ENCODE results near the gene RBBP4.
"Not testable (repeated sequence)": the region's sequence is repeated elsewhere in the genome, so short reads cannot be mapped to it uniquely, and the experiment has no call there.

Gene RBBP4

GRCh38 chr1:32693455-32694174, 42.6 kb downstream of the RBBP4 start:
- DNase-seq (ENCODE audit: low read depth in 2 of 2) = no peak

DNA sequence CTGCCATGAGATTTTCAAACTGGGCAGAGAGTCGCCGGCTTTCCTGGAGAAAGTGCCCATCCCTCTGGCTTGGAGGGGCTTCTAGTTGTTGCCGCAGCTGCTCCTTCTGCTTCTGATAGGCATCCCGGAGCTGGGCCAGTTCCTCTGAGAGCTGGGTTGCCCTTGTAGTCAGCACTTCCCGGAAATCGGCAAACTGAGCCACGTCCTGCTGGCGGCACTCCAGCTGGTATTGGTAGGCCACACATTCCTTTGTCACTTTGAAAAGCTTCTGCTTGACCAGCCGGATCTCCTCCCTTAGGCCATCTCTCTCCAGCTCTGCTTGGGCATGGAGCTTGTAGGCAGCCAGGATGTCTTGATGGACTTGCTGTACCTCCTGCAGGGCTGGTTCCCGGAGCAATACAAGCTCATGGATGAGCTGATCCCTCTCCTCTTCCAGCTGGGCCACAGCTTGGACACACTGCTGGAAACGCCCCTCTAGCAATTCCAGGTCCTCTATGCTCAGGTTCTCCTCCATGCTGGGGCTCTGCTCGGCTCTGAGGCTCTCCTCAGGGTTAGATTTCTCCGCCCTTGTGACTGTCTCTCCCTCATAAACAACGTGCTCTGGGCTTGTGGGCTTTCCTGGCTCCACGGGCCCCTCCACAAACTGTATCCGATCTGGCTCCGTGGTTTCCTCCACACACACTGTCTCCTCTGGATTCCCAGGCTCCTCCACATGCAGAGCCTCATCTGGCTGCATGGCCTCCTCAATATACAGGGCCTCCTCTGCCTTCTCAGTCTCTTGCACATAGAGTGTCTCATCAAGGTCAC, 44.3 kb downstream of the RBBP4 start:
- no peak for DNase-seq (ENCODE audit: low read depth in 2 of 2)

- DNase-seq (ENCODE audit: low read depth in 2 of 2) = no peak
Measured at GRCh38 chr1:32696041-32696440, 45.0 kb downstream of the RBBP4 start.

- DNase-seq (ENCODE audit: low read depth in 2 of 2) = not testable (repeated sequence)
Measured at GRCh38 chr1:32696996-32697395, 46.0 kb downstream of the RBBP4 start.

DNA sequence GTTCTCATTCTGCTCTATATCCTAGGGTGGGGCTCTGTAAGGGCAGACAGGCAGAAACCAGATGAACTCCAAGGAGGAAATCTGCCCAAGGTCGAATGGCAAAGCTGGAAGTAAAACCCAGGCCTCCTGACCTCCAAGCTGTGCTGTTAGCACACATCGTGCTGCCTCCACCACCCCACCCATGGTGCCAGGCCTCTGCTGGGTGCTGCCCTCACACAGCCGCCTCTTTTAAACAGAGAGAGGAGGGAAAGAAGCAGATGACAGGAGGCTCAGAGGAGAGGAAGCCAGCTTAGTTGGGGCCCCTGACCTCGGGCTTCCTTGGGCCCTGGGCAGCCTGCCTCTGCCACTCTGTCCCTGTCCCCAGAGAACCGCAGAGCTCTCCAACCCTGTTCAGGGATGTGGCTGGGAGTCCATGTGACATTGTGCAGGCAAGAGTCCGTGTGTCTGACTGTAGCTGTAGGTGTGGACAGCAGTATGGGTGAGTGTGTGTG, 50.5 kb downstream of the RBBP4 start:
- no peak for DNase-seq (ENCODE audit: low read depth in 2 of 2)

DNA sequence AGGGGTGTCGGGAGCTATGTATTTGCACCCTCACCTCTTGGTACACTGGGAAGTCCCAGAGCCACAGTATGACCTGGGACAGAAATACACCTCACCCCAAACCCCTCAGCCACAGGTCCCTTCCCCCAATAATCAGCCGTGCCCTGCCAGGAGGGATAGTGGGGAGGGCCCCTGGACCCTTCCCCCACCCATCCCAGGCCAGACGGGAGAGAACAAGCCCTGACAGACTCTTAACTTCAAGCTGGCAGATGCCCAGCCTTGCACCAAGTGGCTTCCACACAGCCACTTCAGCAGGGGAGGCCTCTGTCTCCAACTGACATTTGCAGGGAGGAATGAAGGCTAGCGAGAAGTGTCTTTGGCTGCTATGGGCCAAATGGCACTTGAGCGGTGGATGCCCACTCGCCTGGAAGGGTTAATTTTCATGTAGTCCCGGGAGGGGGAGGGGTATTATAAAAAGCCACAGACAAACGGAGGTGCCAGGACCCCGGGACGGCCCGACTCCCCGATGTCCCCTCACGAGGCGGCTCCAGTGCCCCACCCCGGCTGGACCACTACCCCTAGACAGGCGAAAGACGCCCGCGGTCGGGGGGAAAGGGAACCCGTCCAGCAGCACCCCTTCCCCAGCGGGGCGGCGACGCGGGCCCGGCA, 51.1 kb downstream of the RBBP4 start:
- no peak for DNase-seq (ENCODE audit: low read depth in 2 of 2)

- peak in 1 of 2 donors; percentile 15 for DNase-seq (ENCODE audit: low read depth in 2 of 2)
Measured at GRCh38 chr1:32702599-32703478, 51.8 kb downstream of the RBBP4 start, which contains the start of gene SYNC. Gene SYNC, minus strand, starts transcription at chr1:32702770. Its CDS starts 110 bp downstream, at chr1:32702660.

DNA sequence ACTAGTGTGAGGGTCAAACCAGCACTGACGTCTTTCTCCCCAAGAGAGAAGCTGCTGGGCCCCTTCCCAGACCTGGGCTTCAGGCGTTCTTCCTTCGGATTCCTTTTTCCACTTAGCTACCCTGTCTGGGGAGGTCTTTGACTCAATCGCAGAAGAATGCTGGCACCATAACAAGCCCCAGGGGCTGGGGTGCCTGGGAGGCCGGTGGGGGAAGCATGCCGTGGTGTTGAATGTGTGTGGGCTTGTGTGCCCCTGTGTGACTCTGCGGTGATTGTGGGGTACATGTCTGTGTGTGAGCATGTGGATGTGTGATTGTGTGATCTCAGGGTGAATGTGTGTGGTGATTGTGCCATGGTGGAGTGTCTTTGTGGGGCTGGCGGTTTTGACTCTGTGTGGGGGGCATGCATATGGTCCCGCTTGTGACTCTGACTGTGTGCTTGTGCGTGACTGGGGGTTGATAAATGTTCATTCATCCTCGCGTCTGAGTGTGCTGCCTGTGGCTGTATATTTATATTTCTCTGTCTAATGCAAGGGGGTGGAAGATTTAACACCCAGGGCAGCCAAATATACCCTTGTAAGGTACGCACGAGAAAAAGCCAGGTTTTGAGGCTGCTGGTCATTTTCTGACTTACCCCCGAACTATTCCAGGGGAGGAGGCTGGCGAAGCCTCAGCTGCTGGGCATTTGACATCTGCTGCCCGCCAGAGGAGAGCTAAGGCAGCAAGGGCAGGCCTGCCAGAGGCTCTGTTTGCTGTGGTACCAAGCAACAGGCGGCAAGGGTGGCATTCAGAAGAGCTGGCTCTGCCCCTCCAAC, 52.7 kb downstream of the RBBP4 start:
- DNase-seq (ENCODE audit: low read depth in 2 of 2) = no peak

- no peak for DNase-seq (ENCODE audit: low read depth in 2 of 2)
Measured at GRCh38 chr1:32705516-32705915, 54.5 kb downstream of the RBBP4 start.

- DNase-seq (ENCODE audit: low read depth in 2 of 2) = no peak
Measured at GRCh38 chr1:32706491-32706890, 55.5 kb downstream of the RBBP4 start.

GRCh38 chr1:32709075-32709474, 58.1 kb downstream of the RBBP4 start:
- DNase-seq (ENCODE audit: low read depth in 2 of 2) = no peak

GRCh38 chr1:32709476-32709875, 58.5 kb downstream of the RBBP4 start:
- DNase-seq (ENCODE audit: low read depth in 2 of 2) = no peak

DNA sequence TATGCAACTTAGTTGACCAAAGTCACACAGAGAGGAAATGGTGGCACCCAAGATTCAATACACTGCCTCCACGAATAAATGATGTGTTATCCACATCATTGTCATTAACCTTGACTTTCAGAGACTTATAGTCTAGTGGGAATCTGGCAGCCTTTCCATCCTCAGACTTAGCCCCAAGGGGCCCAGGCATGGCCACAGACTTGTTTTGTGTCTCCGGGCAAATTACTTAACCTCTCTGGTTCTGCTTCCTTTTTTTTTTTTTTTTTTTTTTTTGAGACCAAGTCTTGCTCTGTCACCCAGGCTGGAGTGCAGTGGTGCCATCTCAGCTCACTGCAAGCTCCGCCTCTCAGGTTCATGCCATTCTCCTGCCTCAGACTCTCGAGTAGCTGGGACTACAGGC, 60.2 kb downstream of the RBBP4 start:
- not testable (repeated sequence) for DNase-seq (ENCODE audit: low read depth in 2 of 2)

GRCh38 chr1:32713081-32713480, 62.1 kb downstream of the RBBP4 start:
- DNase-seq (ENCODE audit: low read depth in 2 of 2) = no peak

DNA sequence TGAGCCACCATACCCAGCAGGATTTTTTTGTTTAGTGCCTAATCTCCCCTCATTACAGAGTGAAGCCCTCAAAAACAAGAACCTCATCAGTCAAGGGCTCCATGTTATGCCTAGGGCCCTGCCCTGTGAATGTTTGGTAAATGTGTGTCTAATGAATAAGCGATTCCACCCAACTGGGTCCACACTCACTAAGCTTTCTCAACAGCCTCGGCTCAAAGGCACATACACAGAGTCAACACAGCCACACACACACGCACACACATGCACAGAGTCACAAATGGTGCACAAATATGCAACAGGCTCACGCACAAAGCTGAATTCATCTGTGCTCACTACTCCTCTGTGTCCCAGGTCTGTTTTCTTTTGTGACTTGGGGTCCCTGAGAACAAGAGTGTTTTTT, 63.3 kb downstream of the RBBP4 start:
- DNase-seq (ENCODE audit: low read depth in 2 of 2) = no peak

DNA sequence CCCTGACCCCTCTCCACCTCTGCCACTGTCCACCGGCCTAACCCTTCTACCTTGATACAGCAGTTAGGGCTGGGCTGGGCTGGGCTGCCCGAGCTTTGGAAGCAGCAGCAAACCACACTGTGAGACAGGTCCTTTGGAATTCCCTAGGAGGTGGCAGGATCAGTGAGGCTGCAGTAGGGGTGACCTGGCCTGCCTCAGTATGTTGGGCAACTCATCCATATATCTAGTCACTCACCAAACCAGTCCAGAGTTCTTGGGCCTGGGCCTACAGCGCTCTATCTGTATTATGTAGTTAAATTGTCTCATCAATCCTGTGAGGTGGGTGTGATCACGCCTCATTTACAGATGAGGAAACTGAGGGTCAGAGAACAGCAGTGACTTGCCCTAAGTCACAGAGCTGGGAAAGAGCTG, 64.9 kb downstream of the RBBP4 start:
- DNase-seq (ENCODE audit: low read depth in 2 of 2) = no peak

DNA sequence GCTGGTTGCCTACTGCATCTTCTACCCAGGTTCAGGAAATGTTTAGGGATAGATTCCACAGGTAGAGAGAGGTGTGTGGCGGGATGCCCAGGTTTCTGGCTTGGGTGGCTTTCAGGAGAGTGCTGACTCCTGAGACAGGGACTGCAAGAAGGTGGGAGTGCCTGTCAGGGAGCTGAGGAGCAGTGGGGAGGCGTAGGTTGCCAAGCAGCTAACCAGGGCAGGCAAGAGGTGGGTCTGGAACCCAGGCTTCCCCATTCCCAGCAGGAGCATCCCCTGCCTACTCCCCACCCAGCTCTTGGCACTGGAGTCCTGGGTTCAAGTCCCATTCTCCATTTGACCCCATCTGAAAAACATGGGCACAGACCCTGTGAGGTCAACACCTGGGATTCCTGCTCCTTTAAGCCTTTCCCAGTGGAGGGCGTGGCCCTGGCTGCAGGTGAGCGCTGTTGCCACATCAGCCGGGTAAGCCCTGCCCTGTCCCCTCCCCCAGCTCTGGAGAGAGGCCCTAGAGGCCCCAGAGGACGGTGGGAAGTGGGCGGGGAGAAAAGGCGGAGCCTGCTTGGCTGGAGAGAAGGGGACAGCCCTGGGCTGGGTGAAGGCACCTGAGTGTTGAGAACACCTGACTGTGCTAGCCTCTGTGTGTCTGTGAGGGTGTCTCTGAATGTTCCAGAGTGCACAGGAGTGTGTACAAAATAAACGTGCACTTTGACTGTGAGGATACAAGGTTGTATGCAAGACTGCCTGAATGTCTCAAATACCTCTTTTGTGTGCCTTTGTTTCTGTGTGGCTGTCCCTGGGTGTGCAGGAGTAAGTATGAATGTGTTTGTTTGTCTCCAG, 65.5 kb downstream of the RBBP4 start:
- DNase-seq (ENCODE audit: low read depth in 2 of 2) = peak in 1 of 2 donors; percentile 52

- no peak for DNase-seq (ENCODE audit: low read depth in 2 of 2)
Measured at GRCh38 chr1:32717503-32717902, 66.5 kb downstream of the RBBP4 start.

GRCh38 chr1:32718036-32718435, 67.0 kb downstream of the RBBP4 start:
- no peak for DNase-seq (ENCODE audit: low read depth in 2 of 2)

DNA sequence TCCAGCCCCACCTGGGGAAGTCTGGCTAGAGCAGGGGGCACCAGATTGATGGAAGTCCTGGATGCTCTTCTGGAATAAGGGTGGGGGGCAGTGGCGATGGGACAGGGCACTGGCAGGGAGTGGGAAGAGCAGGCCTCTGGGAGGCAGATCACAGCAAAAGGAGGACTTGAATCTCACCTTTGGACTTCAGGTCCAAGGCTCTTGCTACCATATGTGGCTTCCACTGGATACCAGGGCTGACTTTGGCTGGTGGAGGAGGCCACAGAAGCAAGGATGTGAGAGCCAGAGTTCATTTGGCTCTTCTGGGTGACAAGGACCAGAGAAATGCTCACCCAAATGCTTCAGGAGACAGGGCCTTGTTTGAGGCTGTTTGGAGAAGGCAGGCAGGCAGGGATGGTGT, 67.5 kb downstream of the RBBP4 start:
- no peak for DNase-seq (ENCODE audit: low read depth in 2 of 2)

Data from activated CD4-positive, alpha-beta T cell treated with anti-CD3 and anti-CD28 coated beads for 24 hours (primary cell).